A673 (cell line): ENCODE results near the gene JAGN1. TPM values are rescaled to one million over a fixed set of nuclear protein-coding genes. Genes with fewer than 3 reads are reported as not detected.
"Not testable (repeated sequence)": the region's sequence is repeated elsewhere in the genome, so short reads cannot be mapped to it uniquely, and the experiment has no call there.

Experiments
- BruUV-seq: library from RNA; stranded (reverse); fragments of 400-500 nt; replicated peaks from 2 replicates; lab custom pipeline; 2021; lab: Mats Ljungman, UMichigan
- CTCF ChIA-PET: fragments of 300-600 bp; sonication (Branson Sonifier 250); formaldehyde crosslinking; loops from one replicate; lab custom pipeline; 2022; ENCODE audit warnings: antibody characterized with exemption; lab: Charles Lee
- POLR2A ChIA-PET: fragments of 300-600 bp; sonication (Branson Sonifier 250); formaldehyde crosslinking; loops from one replicate; lab custom pipeline; 2022; ENCODE audit warnings: antibody characterized with exemption; ENCODE audit not compliant: low non-redundant PET; lab: Charles Lee
- DNase-seq: peaks from one replicate; pipeline ENCODE4 v3.0.0-alpha.2; 2015; ENCODE audit warnings: low spot score
- H3K27ac ChIP-seq: fragments of 200-600 bp; sonication (generic); 2 replicates; pipeline ENCODE4 v1.5.1; 2016; ENCODE audit warnings: mixed run types, low read depth, mild to moderate bottlenecking, mixed read lengths, antibody characterized with exemption, low read length; ENCODE audit not compliant: poor library complexity, severe bottlenecking
- H3K27me3 ChIP-seq: fragments of 200-600 bp; sonication (generic); replicated peaks from 2 replicates; pipeline ENCODE4 v1.6.1; 2017; ENCODE audit warnings: mixed run types, low read depth, mild to moderate bottlenecking, mixed read lengths, antibody characterized with exemption, low read length; ENCODE audit not compliant: insufficient read depth, poor library complexity
- H3K36me3 ChIP-seq: fragments of 200-600 bp; sonication (generic); 2 replicates; pipeline ENCODE4 v1.6.1; 2016; ENCODE audit warnings: mixed run types, mild to moderate bottlenecking, mixed read lengths, antibody characterized with exemption, low read length; ENCODE audit not compliant: insufficient read depth, poor library complexity, severe bottlenecking
- H3K4me1 ChIP-seq: fragments of 200-600 bp; sonication (generic); 2 replicates; pipeline ENCODE4 v1.6.1; 2017; ENCODE audit warnings: mixed run types, mild to moderate bottlenecking, mixed read lengths, antibody characterized with exemption, low read length; ENCODE audit not compliant: insufficient read depth, poor library complexity, severe bottlenecking
- H3K4me3 ChIP-seq: fragments of 200-600 bp; sonication (generic); 2 replicates; pipeline ENCODE4 v1.5.1; 2016; ENCODE audit warnings: low read depth, mixed run types, mild to moderate bottlenecking, mixed read lengths, low read length; ENCODE audit not compliant: poor library complexity, severe bottlenecking
- H3K9me3 ChIP-seq: fragments of 200-600 bp; sonication (generic); 2 replicates; pipeline ENCODE4 v1.6.1; 2016; ENCODE audit warnings: mixed run types, low read depth, mild to moderate bottlenecking, mixed read lengths, antibody characterized with exemption, low read length; ENCODE audit not compliant: poor library complexity, severe bottlenecking
- CTCF ChIP-seq: fragments of 300-800, 200-600 bp; sonication (generic); conservative IDR thresholded peaks from 2 replicates; pipeline ENCODE4 v1.5.1; 2017; ENCODE audit warnings: low read depth, mild to moderate bottlenecking, antibody characterized with exemption, low read length, moderate library complexity, mixed read lengths
- EZH2 ChIP-seq: fragments of 200-600 bp; sonication (generic); IDR thresholded peaks from 2 replicates; pipeline ENCODE4 v1.6.1; 2017; ENCODE audit warnings: borderline replicate concordance, low read depth, mild to moderate bottlenecking, mixed read lengths, antibody characterized with exemption, low read length; ENCODE audit not compliant: poor library complexity, severe bottlenecking
- intact Hi-C: fragments of 100-400 bp; cut with micrococcal nuclease; formaldehyde crosslinking; loops from one replicate; pipeline ENCODE4 v1.10.0; 2022; ENCODE audit not compliant: unreplicated experiment
- total RNA-seq: library from RNA; stranded (reverse); gene quantifications from 2 replicates; pipeline ENCODE4 v1.2.3, GENCODE V29; 2021

The JAGN1 gene
- total RNA-seq, 1 experiment from 2014 or later: 38.1 TPM

DNA sequence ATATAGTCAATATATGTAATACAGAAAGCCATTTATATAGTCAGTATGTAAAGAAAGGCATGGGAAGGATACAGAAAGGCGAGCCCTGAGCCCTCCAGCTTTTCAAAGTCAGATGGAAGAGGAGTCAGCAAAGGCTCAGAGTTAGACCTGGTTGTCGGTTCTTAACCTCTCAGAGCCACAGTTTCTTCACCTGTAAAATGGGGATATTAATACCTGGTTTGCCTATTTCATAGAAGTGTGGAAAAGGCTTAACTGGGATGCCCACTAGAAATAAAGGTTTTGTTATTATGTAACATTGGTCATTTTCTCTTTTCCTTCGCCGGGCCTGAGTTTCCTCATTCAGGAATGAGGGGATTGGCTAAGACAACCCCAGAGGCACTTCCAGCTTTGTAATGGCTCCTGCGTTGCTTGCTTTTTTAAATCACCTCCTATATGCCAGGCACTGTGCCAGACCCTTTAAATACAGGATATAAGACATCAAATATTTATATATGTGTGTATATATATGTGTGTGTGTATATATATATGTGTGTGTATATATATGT, 45.6 kb downstream of the JAGN1 start:
- H3K4me1 ChIP-seq: peaks cover 15% of the 10 kb centered on the region
- no TSS peak for BruUV-seq
- no peaks in the 10 kb centered on the region for H3K9me3 ChIP-seq
- H3K27me3 ChIP-seq: no peaks in the 10 kb centered on the region
- DNase-seq: no peak
- CTCF ChIA-PET: no interaction called here
- H3K36me3 ChIP-seq: peaks cover 7% of the 10 kb centered on the region
- H3K4me3 ChIP-seq: no peak overlapping the region
- no peak overlapping the region for H3K27ac ChIP-seq
- POLR2A ChIA-PET: no interaction called here
- TF ChIP-seq EZH2 (no peak), CTCF (no peak)
- intact Hi-C loops: no loop called here

- intact Hi-C loops: no loop called here
- ChIA-PET POLR2A (no interaction called here), CTCF (no interaction called here)
- peaks cover 15% of the 10 kb centered on the region for H3K4me1 ChIP-seq
- peaks cover 7% of the 10 kb centered on the region for H3K36me3 ChIP-seq
- no peak for DNase-seq
- no peak overlapping the region for H3K27ac ChIP-seq
- no TSS peak for BruUV-seq
- TF ChIP-seq EZH2 (no peak), CTCF (no peak)
- no peak overlapping the region for H3K4me3 ChIP-seq
- H3K9me3 ChIP-seq: no peaks in the 10 kb centered on the region
- no peaks in the 10 kb centered on the region for H3K27me3 ChIP-seq
Measured at GRCh38 chr3:9937486-9938238, 47.3 kb downstream of the JAGN1 start.

GRCh38 chr3:9938966-9939365, 48.6 kb downstream of the JAGN1 start:
- no TSS peak for BruUV-seq
- Histone ChIP-seq H3K9me3 (no peaks in the 10 kb centered on the region), H3K27ac (no peak overlapping the region), H3K36me3 (peaks cover 7% of the 10 kb centered on the region), H3K4me3 (no peak overlapping the region), H3K27me3 (no peaks in the 10 kb centered on the region), H3K4me1 (peaks cover 10% of the 10 kb centered on the region)
- DNase-seq: no peak
- intact Hi-C loops: no loop called here
- no peak for TF ChIP-seq CTCF
- TF ChIP-seq EZH2: no peak
- ChIA-PET CTCF (no interaction called here), POLR2A (no interaction called here)

GRCh38 chr3:9939906-9940305, 49.5 kb downstream of the JAGN1 start:
- DNase-seq, H3K27me3 ChIP-seq, intact Hi-C loops, POLR2A ChIA-PET, H3K27ac ChIP-seq, CTCF ChIA-PET, H3K36me3 ChIP-seq, BruUV-seq, H3K4me1 ChIP-seq, H3K4me3 ChIP-seq, H3K9me3 ChIP-seq: not testable (repeated sequence)
